AG10803 (cell line): ENCODE measurements around the gene MVK.
A peak's percentile ranks its signal among the peaks of the same experiment; 100 is the strongest.

ENCODE experiments used
- DNase-seq: peaks from one replicate; pipeline ENCODE4 v3.0.0; 2010; ENCODE audit warnings: low read depth
- H3K4me3 ChIP-seq: 2 replicates; pipeline ENCODE4 v1.5.1; 2011; ENCODE audit warnings: mild to moderate bottlenecking, low read length, control low read depth
- TF ChIP-seq, protein P1 (sequence below): conservative IDR thresholded peaks from 2 replicates; pipeline ENCODE4 v1.5.1; 2011; ENCODE audit warnings: mild to moderate bottlenecking, low read length, control low read depth, inconsistent platforms

The MVK gene

DNA sequence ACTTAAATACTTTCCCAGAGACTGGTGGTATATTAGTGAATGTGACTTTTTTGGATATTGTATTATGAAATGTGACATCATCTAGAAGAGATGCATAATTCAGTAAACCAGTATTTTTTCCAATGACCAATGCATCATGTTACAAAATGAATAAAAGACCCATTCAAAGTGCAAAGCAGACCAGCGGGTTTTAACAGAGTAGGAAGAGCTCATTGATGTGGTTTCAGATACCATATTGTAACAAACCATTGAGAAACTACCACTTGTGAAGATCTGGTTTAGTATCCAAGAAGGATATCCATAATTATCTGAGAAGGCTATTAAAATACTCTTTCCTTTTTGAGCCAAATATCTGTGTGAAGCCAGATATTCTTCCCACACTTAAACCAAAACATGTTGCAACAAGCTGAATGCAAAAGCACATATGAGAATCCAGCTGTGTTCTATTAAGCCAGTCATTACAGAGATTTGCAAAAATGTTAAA is 47.7 kb downstream of the MVK start:
- DNase-seq: peak; percentile 92
- TF ChIP-seq, protein P1, sequence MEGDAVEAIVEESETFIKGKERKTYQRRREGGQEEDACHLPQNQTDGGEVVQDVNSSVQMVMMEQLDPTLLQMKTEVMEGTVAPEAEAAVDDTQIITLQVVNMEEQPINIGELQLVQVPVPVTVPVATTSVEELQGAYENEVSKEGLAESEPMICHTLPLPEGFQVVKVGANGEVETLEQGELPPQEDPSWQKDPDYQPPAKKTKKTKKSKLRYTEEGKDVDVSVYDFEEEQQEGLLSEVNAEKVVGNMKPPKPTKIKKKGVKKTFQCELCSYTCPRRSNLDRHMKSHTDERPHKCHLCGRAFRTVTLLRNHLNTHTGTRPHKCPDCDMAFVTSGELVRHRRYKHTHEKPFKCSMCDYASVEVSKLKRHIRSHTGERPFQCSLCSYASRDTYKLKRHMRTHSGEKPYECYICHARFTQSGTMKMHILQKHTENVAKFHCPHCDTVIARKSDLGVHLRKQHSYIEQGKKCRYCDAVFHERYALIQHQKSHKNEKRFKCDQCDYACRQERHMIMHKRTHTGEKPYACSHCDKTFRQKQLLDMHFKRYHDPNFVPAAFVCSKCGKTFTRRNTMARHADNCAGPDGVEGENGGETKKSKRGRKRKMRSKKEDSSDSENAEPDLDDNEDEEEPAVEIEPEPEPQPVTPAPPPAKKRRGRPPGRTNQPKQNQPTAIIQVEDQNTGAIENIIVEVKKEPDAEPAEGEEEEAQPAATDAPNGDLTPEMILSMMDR: no peak
- no peak overlapping the region for H3K4me3 ChIP-seq

DNA sequence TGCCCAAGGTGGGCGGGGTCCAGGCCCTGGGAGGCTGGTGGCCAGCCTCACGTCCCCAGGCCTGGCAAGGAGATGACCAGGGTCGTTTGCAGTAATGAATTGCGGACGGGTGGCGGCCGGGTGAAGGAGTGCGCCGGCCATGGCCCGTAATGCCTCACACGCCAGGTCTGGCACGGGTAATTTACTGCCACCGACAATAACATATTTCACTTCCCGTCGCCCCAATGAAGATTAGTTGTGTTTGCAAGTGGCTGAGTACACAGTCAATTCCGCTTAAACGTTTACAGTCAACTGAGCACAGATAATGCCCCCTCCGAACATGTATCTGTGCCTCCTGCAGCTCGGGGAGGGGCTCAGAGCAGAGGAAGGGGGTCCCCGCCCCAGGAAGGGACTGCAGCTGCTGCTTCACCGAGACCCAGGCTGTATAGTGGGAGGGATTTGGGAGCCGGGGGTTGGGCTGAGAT is 48.3 kb downstream of the MVK start:
- TF ChIP-seq, protein P1: no peak
- H3K4me3 ChIP-seq: no peak overlapping the region
- DNase-seq: peak; percentile 13

DNA sequence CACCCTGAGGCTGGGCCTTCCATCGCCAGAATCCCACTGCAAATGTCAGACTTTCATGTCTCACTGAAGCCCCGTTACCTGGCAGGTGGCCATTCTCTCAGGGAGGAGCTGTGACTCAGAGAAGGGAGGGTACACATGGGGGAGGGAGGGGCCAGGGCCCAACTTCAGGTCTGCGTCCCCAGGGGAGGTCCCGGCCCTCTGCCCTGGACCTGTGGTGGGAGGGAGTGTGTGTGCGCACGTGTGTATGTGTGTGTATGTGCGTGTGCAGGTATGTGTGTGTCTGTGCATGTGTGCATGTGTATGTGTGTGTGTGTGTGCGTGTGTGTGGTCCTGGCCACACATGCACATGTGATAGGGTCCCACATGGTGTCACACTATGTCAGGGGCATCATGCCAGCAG is 50.9 kb downstream of the MVK start:
- no peak for DNase-seq
- TF ChIP-seq, protein P1: no peak
- no peak overlapping the region for H3K4me3 ChIP-seq

DNA sequence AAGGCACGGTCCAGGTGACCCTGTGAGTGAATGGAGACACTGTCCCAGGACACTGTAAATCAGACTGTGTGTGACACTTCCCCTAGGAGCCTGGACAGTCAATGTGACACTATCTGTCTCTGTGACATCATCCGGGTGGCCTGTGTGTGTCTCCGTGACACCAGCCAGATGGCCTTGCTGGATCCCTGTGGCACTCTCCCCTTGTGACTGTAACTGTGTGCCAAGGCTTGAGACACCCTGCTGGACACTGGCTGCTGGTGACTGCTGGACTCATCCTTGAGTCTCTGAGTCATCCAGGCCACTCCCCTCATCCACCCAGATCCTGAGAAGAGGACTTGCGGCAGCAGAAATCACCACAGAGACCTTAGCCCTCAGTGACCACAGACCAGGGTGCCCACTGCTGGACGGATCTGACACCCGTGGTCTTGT is 51.6 kb downstream of the MVK start:
- peak; percentile 60 for DNase-seq
- TF ChIP-seq, protein P1: peak; percentile 40
- H3K4me3 ChIP-seq: no peak overlapping the region

DNA sequence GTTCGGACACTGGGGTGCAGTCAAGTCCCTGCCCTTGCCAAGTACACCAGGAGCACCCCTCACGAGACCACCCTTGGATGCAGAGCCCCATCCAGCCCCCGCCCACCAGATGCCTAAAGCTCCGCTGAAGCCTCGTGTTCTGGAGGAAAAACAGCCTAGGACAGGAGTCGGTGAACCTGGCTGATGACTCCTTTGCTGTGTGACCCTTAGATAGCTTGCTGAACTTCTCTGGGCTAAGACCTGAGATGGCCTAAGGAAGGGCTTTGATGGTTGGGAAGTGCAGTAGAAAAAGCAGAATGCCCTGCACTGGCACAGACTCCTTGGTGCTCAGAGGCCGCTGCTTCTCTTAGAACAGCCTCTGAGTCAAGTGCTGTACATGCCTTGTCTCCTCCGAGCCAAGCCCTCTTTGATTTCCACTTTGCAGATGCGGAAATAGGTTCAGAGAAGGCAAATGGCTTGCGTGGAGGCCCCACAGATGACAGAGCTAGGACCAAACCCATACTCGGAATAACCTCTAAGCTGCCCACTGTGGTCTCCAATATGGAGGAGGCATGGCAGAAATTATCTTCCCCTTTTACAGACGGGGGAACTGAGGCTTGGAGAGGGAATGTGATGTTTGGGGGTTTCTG is 52.3 kb downstream of the MVK start:
- TF ChIP-seq, protein P1: no peak
- H3K4me3 ChIP-seq: no peak overlapping the region
- DNase-seq: no peak

DNA sequence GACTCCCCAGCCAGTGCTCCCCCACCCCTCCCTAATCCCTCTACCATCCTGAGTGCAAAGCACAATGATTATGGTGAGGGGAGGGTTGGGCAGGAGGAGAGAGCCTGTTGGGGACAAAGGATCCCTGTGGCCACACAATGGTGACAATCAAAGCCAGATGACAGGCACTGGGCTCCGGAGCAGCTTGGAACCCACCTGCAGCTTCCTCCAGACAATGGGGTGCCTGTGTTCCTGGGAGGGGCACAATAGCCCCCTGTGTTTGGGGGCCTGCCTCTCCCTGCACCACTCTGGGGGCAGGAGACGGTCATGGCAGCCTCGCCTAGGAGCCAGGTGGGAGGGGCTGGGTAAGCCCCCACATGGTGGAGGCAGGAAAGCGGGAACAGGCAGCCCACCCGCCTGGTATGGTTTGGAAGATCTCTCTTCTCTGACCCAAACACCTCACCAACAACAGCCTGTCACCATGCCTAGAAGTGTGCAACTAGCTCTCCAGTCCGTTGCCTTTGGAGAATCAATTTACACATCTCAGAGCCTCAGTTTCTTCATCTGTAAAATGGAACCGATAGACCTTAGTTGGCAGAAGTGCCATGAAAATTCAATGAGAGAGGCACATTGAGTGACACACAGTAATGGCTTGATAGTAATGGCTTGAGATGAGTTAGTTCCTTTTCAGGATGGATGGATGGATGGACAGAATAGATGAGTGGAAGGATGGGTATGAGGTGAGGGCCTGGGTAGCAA is 53.0 kb downstream of the MVK start:
- TF ChIP-seq, protein P1: no peak
- no peak overlapping the region for H3K4me3 ChIP-seq
- no peak for DNase-seq

DNA sequence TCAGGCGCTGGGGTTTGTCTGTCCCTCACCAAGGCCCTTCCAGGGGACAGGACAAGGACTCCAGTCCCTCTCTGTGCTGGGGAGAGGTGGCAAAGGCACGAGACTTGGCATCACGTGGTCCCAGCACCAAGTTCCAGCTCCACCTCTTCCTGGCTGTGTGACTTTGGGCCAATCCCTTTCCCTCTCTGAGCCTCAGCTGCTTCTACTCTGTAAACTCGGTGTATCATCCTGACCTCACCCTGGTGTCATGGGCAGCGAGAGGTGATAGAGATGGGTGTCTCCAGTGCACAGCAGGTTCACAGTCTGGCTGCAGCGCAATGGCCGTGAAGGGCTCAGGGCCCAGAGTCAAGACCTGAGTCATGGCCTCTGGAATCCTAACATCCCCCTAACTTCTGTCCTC is 54.0 kb downstream of the MVK start:
- TF ChIP-seq, protein P1: no peak
- no peak overlapping the region for H3K4me3 ChIP-seq
- no peak for DNase-seq
